Measurements from ENCODE around the gene HSPD1. TPM values are rescaled to one million over a fixed set of nuclear protein-coding genes. Genes with fewer than 3 reads are reported as not detected.

Gene HSPD1
- total RNA-seq = 124 TPM

DNA sequence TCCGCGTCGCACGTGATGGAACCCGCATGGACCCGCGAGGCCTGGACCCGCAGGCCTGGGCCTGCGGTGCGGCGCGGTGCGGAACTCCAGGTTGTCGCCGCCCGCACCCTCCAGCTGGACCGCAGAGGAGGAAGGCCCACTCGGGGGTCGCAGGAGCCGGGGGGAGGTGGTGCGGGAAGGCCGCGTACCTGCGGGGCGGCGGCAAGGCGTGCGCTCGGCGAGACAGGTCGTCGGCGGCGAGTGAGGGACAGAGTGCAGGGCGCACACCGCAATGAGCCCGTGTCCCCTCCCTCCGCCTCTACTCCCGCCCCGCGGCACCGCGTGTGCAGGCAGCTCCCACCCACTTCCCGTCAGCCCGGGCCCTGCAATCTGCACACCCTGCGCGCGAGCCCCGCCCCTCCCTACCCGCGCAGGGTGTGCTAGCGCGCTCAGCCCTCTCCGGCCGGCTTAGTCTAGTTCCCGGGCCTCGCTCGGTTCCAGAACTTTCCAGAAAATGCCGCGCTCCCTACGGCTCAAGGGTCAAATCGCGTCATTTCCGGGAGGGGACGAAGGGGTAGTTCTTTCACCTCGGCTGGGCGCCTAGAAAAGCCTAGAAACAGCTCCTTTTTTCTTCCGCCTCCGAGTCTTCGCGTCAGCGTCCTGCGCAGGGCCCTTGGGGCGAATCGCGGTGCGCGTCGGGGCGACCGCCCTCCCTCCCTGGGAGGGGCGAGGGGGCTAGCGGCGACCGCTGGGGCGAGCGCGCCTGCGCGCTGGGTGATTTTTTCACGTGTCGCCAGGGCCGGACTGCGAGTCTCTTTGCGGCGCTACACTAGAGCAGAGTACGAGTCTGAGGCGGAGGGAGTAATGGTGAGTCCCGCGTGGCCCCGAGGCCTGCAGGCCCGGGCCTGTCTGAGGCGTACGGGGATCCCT, at the start of gene HSPD1, which contains the start of gene HSPE1:
Gene HSPD1, minus strand, starts transcription at position 247 of the 909 bp plus-strand sequence. CDS start 992 bp downstream, outside the sequence.
Gene HSPE1, plus strand, starts transcription at position 786 of the 909 bp plus-strand sequence. Its CDS starts 58 bp downstream, at position 844.
- DNase-seq (ENCODE audit: low read depth in 2 of 3, low spot score in 2 of 3) = peak; percentile 95 to 100 (median 100)

DNA sequence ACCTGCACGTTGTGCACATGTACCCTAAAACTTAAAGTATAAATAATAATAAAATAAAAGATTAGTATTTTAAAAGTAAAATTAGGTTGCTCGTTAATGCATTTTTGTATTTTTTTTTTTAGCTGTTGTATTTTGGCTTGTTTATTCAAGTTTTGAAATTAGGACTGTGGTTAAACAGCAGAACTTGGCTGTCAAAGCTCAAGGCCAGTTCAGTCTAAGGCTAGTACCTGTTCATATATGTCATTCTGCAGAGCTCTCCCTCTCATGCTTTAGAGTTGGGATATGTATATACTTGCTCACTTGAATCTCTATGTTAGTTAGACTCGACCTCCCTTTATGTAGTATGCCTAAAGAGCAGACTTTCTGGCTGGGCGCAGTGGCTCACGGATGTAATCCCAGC, 48.9 kb upstream of the HSPD1 start:
- no peak for DNase-seq (ENCODE audit: low read depth in 2 of 3, low spot score in 2 of 3)

DNA sequence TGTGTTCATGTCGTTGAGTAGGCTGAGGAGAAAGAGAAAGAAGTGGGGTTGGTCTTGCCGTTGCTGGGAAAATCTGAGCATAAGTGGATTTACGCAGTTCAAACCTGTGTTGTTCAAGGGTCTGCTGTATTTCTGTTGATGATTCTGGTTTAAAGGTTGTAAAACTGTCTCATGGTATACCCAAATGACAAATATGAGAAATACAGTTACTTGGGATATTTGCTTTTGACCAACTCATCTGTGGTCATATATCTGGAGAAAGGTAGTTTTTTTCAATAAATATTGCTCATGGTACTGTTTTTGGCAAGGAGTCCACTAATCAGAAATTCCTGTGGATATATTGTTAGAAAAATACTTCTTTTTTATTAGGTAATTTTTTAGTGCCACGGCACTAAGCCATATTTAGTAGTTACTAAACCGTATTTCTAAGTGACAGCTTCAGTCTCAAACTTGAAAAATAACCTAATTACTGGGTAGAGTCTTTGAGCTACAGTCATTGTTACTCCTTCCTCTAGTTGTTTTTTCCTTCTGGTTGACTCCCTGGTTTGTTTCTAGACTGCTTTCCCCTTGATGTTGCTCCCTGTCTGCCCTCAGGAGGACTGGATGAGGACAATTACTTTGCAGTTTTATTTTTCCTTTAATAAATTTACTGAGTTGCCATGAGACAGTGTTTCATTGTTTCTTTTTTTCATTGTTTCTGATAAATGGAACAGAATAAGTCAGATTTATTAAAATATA, 47.7 kb upstream of the HSPD1 start:
- no peak for DNase-seq (ENCODE audit: low read depth in 2 of 3, low spot score in 2 of 3)

DNA sequence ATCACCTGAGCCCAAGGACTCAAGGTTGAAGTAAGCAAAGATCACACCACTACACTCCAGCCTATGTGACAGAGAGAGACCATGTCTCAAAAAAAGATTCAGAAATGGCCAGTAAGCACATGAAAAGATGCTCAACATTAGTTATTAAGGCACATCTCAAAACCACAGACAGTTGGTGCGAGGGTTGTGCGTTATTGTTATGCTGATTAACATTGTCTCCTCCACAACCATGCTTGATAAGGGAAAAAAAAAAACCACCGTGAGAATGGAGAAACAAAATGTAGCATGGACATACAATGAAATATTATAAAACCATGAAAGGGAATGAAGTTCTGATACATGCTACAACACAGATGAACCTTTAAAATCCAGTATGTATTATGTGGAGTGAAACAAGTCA, 43.6 kb upstream of the HSPD1 start:
- no peak for DNase-seq (ENCODE audit: low read depth in 2 of 3, low spot score in 2 of 3)

DNA sequence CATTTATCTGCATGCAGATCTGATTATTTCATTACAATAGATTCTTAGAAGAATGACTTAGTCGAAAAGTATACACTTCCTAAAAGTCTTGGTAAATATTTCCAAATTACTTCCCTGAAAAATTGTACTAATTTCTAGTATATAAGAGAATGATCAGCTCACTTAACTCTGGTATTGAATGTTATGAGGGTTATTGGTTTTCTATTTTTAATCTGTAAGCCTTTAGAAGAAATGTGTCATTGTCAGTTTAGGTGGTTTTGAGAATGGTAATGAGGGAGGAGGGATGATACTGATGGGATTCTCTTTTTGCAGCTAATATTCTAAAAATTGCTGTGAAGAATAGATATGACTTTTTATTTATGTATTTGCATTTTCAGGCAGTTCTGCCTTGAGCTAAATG, 40.1 kb upstream of the HSPD1 start:
- DNase-seq (ENCODE audit: low read depth in 2 of 3, low spot score in 2 of 3) = no peak

GRCh38 chr2:197538412-197538811, 38.8 kb upstream of the HSPD1 start:
- DNase-seq (ENCODE audit: low read depth in 2 of 3, low spot score in 2 of 3) = no peak

GRCh38 chr2:197517150-197517549, 17.5 kb upstream of the HSPD1 start:
- DNase-seq (ENCODE audit: low read depth in 2 of 3, low spot score in 2 of 3) = no peak

GRCh38 chr2:197516393-197516761, 16.7 kb upstream of the HSPD1 start:
- DNase-seq (ENCODE audit: low read depth in 2 of 3, low spot score in 2 of 3) = peak in 2 of 3 donors; percentile 6 to 11

DNA sequence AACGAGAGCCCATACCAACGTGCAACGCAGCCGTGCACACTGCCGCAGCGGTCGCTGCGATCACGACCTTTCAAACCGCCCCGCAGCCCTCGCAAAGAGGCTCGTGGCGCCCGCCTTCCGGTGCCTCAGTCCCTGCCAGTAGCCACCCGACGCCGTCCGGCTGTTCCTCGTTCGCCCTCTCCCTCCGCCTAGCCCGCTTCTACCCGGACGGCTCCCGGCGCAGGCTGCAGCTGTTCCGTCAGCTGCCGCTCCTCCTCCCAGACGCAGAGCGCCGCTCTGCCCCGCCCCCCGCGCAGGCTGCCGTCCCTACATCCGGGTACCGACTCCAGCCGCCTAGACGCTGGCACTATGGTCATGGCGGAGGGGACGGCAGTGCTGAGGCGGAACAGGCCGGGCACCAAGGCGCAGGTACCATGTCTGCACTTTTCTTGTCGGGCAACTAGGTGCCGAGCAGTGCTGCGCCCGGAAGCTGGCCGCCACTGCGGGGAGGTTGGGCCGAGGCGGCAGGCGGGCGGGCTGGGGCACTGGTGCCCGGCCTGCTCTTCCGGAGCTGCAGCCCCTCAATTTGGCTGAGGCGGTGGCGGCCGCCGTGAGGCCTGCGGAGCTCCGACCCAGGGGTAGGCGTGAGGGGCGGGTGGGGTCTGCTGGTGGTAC, 16.2 kb upstream of the HSPD1 start, which contains the start of gene MOB4:
Gene MOB4, plus strand, starts transcription at position 328 of the 654 bp plus-strand sequence. Its CDS starts 21 bp downstream, at position 349.
- peak; percentile 89 to 96 (median 96) for DNase-seq (ENCODE audit: low read depth in 2 of 3, low spot score in 2 of 3)

GRCh38 chr2:197515315-197515738, 15.7 kb upstream of the HSPD1 start:
- DNase-seq (ENCODE audit: low read depth in 2 of 3, low spot score in 2 of 3) = no peak

GRCh38 chr2:197514754-197515153, 15.1 kb upstream of the HSPD1 start:
- DNase-seq (ENCODE audit: low read depth in 2 of 3, low spot score in 2 of 3) = peak in 1 of 3 donors; percentile 11

GRCh38 chr2:197513915-197514314, 14.3 kb upstream of the HSPD1 start:
- no peak for DNase-seq (ENCODE audit: low read depth in 2 of 3, low spot score in 2 of 3)

GRCh38 chr2:197506658-197507057, 7.0 kb upstream of the HSPD1 start:
- no peak for DNase-seq (ENCODE audit: low read depth in 2 of 3, low spot score in 2 of 3)

DNA sequence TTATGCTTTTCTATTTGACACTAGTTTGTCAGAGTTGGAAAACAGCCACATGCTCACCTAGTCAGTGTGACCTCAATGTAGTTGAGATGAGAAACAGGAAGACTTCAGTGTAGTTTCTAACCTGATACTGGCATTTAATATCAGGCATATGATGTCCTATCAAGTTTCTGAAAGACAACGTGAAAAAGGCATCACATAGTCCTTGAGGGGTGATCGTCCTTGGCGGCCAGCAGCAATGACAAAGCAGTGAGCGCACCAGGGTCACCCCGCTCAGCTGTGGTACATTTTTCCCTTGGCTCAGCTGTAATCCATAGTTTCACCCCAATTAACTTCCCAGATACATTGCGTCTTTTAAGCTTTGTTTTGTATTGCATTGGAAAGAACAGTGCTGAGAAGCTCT, 4.9 kb upstream of the HSPD1 start:
- DNase-seq (ENCODE audit: low read depth in 2 of 3, low spot score in 2 of 3) = no peak

GRCh38 chr2:197504000-197504399, 4.4 kb upstream of the HSPD1 start:
- no peak for DNase-seq (ENCODE audit: low read depth in 2 of 3, low spot score in 2 of 3)

DNA sequence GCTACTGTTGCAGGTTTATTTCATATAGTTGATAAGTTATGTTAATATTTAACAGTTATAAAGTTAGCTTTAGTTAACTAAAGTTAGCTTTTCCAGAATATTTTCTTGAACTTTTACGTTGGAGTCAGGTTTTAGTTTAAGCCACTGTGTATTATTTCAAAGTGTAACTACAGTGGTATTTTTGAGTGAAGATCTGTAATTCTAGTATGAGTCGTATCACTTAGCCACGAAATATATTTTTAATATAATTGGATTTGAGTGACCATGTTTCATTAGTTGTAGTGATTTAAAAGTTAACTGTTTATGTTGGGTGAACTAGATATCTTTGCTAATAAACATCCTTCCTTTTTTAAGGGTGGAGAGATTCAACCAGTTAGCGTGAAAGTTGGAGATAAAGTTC, 3.0 kb upstream of the HSPD1 start:
- no peak for DNase-seq (ENCODE audit: low read depth in 2 of 3, low spot score in 2 of 3)

DNA sequence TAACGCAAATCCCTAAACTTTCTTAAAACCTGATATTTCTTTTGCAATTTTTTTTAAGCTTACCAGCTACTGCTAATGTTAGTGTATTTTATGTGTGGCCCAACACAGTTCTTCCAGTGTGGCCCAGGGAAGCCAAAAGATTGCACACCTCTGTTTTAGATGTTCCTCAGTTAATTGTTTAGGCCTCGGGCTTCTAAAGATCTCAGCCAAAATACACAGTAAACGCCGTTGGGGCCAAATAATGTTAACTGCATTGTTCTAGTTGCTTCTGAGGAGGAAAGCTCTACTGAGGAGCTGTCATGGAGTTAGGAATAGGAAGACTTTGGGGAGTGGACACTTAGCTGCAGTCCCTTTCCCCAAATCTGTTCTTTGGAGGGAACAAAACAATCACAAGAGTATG, 2.6 kb upstream of the HSPD1 start:
- no peak for DNase-seq (ENCODE audit: low read depth in 2 of 3, low spot score in 2 of 3)

DNA sequence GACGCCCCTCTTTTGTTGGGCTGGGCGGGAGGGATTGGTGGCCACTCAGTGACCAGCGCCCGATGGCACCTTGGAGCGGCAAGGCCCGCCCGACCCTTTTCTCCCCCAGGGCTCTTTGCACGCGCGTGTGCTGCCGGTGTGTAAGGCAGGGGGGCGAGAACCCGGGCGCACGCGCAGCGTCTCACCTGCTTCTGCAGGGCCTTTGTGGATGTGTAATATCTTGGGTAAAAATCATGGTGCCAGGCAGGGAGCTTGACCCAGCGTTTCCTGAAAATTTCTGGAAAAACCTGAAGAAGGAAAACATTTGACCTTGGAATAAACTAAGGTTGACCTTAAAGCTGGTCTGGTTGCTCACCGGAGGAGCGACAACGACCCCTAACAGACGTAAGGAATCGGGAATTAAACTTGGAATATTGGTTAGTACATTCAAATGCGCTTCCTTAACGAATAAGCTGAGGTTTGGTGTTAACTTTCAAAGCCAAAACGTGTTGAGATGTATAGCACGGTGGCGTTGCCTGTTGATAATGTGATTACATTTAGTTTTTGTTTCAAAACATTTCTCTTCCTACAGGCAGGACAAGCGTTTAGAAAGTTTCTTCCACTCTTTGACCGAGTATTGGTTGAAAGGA, 977 bp upstream of the HSPD1 start:
- DNase-seq (ENCODE audit: low read depth in 2 of 3, low spot score in 2 of 3) = peak in 2 of 3 donors; percentile 11 to 14

- DNase-seq (ENCODE audit: low read depth in 2 of 3, low spot score in 2 of 3) = peak; percentile 7 to 56 (median 42)
Observed at GRCh38 chr2:197498937-197499593, 575 bp downstream of the HSPD1 start.

Measured in hematopoietic multipotent progenitor cell (in vitro differentiated cells).